ENCODE measurements around the gene COL5A1.

Gene COL5A1

DNA sequence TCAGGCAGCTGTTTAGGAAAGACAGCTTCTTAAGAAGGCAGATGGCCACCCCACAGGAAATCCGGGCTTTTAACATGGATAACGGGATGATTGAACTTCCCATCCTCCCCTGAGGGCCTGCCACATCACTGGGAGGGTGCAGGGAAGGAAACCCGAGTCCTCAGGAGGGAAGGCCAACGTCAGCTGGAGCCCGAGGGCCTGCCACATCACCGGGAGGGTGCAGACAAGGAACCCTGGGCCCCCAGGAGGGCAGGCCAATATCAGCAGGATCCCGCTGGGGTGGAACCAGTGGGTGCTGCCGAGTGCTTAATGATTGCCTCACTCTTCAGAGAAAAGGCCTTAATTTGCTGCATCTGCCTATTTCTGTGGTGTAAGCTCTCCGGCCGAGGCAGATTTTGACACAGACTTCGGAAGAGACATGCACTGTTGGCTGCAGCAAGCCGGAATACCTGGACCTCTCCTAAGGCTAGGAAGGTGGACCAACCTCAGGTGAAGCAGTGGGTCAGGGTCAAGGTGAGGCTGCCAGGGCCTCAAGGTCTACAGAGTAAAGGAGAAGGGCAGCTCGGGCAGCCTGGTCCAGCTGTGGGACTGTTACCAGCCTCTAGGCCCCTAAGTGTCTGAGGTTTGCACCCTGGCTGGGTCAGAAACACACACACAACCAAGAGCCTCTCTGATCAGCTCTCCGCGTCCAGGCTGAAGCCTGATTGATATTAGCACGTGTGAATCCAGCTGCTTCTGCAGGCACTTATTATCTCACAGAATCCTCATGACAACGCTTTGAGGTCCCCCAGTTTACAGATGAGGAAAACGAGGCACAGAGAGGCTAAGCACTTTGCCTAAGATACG is 14.8 kb upstream of the COL5A1 start:
- no peak for DNase-seq

DNA sequence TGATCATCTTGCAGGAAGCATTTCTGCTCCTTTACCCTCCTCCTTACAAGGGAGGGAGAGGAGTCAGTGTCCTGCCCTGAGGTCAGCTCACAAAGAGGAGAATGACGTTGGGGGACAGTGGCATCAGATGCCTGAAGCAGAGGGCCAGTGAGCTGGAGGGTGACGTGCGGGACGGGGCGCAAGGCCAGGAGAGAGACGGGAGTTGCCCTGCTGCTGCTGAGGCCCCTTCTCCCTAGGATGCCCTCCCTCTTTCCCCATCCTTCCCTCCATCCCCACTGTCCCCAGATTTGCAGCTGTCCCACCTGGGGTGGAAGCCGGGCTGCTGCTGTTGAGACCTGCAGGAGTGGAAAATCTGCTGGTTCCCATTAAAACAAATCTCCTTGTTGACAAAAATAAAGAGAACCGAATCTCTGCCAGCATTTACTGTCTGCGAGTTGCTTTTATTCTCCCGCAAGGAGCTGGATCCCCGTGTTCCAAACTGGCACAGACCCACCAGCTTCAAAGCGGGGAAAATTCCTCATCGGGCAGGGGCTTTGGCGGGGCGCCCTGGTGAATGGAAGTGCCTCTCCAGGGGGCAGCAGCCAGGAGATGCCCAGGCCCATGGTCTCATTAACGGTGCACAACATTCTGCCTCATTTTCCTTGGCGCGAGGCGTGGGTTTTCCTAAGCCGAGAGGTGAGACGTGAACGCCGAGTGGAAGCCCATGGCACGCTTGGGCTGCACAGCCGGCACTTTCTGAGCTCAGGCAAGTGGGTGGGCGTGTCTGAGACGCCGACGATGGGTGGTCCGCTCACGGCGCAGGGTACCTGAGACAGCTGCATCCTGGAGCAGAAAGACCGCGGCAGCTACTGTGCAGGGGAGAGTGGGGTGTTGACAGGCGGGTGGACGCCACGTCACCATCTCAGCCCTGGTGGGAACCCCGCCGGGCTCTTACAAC is 13.9 kb upstream of the COL5A1 start:
- DNase-seq = no peak

GRCh38 chr9:134628354-134628736 is 13.3 kb upstream of the COL5A1 start:
- DNase-seq = no peak

GRCh38 chr9:134629061-134629585 is 12.5 kb upstream of the COL5A1 start:
- DNase-seq = no peak

DNA sequence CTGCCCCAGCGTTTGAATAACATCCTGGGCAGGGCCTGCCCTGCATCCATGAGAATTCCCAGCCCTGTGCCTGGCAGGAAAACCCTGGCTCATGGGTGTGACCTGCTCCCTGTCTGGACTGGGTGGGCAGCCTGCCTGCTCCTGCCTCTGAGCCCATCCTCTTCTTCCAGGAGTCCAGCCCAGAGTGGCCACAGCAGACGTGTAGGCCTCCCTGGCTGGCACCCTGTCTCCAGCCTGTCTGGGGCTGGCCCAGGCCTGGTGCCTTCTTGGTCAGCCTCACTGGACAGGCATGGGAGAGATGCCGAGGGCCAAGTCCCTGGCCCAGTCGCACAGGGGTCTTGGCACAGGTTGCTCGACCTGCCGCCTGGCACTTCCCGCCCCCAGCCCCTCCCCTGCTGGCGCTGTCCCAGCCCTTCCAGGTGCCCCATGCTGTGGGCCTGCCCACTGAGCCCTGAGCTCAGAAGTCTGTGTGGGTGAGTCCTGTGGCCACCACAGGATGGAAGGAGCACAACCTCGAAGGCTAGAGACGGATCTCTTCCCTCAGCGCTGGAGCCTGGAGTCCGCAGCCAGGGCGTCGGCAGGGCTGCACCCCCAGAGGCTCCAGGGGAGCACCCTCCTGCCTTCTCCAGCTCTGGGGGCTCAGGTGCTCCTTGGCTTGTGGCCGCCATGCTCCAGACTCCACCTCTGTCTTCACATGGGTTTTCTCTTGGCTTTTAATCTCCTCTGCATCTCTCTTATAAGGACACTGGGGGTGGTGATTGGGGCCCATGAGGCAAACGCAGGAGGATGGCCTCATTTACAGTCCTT is 11.8 kb upstream of the COL5A1 start:
- DNase-seq = no peak

DNA sequence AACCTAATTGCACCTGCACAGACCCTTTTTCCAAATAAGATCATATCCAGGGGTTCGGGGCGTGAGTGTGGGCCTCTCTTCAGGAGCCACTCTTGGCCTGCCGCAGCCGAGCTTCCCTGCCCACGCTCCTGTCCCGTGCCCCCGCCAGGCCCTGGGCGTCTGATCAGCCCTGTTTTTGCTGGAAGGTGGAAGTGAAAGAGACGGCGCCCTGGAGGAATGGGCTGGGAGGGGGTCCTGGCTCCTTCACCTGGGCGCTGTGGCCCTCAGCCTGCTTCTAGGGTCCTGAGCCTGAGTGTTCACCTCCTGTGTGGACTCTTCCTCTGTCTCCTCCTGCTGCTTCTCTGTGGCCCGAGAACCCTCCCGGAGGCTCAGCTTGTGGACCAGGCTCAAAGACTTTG is 11.2 kb upstream of the COL5A1 start:
- no peak for DNase-seq

GRCh38 chr9:134630861-134631260 is 10.7 kb upstream of the COL5A1 start:
- DNase-seq = no peak

DNA sequence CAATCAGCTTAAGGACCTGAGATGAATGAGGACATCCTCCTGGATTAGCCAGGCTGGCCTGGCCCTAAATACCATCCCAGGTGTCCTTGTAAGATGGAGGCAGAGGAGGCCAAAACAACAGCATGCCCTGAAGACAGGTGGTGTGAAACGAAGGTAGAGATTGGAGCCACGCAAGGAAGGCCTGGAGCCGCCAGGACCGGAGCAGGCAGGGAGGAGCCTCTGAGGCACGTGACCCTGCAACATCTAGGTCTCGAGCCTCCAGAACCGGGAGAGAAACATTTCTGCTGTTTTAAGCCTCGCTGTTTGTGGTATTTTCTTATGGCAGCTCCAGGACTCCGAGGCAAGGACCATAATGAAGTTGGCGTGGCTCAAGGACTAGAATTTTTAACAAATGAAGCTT is 9.7 kb upstream of the COL5A1 start:
- DNase-seq = no peak

- DNase-seq = no peak
Measured at GRCh38 chr9:134632329-134632728, 9.3 kb upstream of the COL5A1 start.

DNA sequence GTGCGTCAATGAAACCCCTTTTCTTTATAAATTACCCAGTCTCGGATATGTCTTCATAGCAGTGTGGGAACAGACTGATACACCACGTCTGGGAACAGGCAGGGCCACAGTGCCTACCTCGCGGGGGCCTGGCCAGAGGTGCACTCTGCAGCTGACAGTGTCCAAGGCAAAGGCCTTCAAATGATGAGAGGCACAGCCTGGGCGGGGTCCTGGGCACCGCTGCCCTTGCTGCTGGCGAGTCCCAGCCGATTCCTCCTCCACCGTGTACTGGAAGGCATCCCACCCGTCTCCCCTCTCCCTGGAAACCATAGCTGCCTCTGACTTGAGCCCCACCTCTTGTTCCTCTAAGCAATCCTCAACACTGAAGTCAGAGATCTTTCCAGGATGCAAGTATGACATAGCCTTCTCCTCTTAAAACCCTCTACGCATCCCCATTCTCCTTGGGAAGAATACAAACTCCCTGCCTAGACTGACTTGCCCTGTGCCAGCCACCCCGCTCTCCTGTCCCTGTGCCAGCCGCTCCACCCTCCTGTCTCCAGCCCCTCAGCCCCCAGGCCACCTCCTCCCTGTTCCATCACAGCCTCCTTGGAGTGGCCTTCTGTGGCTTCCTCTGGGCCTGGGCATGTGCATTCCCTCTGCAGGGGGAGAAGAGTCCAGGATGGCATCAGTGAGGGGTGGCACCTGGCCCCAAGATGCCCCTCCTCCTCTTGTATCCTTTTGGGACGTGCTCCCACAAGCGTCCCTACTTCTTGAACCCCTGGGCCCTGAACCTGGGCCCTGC is 8.1 kb upstream of the COL5A1 start:
- no peak for DNase-seq

- no peak for DNase-seq
Measured at GRCh38 chr9:134634176-134634575, 7.4 kb upstream of the COL5A1 start.

DNA sequence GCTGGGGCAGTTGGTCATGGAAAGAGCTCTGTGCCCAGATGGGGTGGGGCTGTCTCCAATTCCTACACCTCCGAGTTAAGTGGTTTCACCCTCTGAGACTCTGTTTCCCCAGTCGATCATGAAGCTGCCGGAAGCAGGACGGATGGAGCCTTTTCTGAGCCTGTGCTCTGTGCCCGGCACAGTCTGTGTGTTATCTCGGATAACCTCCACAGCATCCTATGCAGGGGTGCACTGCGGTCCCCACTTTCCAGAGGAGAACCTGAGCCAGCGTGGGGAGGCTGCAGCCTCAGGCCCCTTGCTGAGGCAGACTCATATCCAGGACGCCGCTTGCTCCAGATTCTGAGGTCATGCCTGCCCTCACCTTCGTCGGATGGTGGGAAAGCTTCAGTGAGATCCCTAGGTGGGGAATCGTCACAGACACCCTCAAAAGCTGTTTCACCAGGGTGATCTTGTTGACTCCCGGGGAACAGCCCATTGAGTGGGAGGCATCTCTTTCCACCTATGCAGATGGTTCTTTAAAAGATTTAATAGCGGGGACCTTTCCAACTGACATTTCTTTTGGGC is 6.9 kb upstream of the COL5A1 start:
- DNase-seq = no peak

DNA sequence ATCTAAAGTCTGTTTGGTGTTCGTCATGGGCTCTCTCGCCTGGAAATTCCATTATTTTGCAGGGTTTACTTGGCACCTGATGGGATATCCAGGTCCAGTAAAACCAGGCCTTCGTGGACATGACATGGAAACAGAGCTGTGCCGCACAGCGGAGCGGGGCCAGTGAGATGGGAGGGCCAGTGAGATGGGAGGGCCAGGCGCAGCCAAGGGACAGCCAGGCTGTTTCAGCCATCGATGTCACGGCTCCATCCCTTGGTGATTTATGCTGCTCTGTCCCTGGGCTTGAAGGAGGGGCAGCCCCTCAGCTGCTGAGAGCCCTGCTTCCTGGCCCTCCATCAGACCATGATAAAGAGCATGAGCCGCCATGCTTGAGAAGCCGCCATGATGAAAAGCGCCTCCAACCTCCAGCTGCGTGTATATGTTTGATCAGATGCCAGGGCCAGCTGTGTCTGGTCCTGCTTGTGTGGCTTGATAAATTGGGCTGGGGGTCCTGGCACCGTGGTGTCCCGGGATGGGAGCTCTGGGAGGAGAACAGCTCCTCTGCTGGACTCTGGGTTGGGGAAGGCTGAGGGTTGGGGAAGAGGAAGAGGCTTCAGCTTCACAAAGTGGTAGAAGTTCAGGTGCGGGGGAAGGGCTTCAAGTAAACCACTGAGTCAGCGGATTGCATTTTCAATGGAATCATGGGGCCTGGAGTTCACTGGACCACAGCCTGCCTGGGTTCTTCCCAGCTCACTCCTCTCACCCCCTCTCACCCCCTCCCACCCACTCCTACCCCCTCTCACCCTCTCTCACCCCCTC is 6.1 kb upstream of the COL5A1 start:
- DNase-seq = no peak

- no peak for DNase-seq
Measured at GRCh38 chr9:134636149-134636507, 5.5 kb upstream of the COL5A1 start.

GRCh38 chr9:134637241-134637640 is 4.4 kb upstream of the COL5A1 start:
- DNase-seq = no peak

DNA sequence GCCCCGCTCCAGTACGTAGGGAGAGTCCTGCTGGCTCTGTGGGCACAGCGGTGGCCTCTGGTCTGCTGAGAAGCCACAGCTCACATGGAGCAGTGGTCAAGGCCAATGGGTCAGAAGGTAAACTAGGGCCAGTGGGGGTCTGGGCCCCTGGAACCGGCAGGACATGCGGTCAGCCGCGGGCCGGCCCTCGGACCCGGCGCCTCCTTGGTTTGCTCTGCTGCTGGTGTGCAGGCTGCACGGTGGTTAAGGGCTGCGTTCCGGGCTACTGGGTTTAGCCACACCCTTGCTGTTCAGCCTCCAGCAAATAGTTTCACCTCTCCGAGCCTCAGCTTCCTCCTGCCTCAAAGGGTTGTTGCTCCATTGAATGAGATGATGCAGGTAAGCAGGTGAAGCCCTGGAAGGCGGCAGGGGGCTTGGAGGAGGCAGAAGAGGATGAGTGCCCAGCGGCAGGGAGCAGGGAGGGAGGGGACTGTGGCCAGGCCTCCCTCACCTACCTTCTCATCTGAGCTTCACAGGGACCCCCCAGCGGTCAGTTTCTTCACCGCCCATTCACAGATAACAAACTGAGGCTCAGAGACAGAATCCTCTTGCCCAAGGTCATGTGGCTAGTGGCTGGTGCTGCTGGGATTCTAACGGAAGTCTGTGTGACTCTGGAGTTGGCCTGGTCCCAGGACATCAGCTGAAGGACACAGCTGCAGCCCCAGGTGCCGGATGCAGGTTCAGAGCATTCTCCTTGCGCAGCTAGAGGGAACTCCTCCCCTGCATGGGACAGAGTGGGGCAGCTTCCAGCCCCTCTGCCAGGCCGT is 3.7 kb upstream of the COL5A1 start:
- no peak for DNase-seq

- DNase-seq = no peak
Measured at GRCh38 chr9:134638502-134639090, 3.0 kb upstream of the COL5A1 start.

DNA sequence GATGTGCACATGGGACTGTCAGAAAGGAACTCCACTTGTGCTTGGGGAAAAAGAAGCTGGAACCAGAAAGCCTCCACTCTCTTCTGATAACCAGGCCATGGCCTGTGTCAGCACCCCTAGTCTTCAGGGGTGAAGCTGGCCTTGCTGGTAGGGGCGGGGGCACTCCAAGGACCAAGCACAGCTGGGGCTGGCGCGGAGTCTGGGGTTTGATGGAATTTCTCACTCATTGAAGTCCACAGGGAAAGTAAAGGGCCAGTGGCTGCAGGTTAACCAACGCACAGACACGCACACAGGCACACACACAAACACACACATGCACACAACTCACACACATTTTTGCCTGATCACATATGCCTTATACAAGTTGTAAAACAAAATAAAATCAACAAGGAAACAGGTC is 1.6 kb upstream of the COL5A1 start:
- DNase-seq = no peak

- no peak for DNase-seq
Measured at GRCh38 chr9:134640506-134641172, 964 bp upstream of the COL5A1 start.

Measured in GOT3 (cell line).